Measurements from ENCODE around the gene SLC7A10.
"Not testable (repeated sequence)": the region's sequence is repeated elsewhere in the genome, so short reads cannot be mapped to it uniquely, and the experiment has no call there.

Gene SLC7A10

DNA sequence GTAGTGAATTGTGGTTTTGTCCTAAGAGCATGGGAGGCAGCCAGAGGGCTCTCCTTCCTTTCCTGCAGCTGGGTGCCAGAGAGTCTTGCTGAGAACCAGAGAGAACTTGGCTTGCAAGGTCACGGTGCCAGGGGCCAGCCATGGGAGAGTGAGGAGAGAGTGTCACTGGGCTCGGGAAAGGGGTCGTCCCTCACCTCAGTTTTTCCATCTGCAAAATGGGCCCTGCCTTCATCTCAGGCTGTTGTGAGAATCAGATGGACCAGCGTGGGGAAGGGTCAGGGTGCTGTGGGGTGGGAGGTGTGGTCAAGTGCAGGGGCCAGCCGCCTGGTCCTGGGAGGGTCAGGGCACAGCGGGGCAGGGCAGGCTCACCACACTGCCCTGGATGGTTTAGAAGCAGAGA lies 24.2 kb downstream of the SLC7A10 start:
- no peak for DNase-seq (ENCODE audit: low read depth)

DNA sequence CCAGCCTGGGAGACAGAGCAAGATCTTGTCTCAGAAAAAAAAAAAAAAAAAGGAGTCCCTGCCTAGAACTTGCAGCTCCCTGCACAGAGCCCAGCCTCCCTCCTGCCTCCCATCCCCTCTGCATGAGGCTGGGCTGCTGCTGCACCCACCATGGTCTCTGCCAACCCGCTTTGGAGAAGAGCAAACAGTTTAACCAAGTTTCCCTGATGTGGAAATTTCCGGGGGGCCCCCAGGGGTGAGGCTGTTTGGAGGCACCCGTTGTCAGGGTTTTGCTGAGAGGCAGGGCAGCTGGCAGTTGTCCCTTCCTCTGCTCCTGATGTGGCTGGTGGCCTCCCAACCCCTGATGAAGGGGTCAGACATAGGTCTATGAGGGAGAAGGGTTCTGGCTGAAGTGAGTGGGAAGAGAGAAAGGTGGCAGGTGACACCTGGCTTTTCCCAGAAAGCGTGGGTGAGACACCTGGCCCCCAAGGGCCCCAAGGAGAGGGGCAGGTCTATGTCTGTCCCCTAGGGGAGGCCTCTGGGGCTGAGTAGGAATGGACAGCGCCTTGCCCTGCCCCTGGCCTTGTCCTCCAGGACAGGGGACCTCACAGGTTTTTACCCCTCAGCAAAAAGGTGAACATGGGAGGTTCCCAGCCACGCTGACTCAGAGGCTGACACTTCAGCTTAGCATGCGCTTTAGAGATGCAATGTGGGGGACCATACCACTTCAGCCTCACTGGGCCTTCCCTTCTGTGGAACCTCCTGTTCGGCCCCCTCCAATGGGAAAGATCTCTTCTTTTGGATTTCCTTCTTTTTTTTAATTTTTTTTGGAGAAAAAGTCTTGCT lies 26.0 kb downstream of the SLC7A10 start:
- no peak for DNase-seq (ENCODE audit: low read depth)

DNA sequence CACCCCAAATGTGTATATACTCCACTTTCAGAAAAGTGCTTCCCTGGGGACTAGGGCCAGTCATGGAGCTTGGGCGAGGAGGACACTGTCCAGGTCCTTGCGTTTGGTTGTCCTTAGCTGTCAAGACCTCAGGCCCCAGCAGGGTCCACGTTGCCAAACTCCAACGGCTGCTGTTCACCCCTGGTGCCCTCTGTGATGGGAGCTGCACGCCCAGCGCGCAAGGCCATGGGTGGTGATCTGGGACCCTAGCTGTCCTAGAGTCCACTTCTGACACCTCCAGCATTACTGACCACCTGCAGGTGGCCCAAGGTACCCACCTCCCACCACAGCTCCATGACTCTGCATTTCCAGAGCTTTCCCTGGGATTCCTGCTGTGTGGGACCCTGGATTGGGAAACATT lies 27.5 kb downstream of the SLC7A10 start:
- DNase-seq (ENCODE audit: low read depth), result no peak

DNA sequence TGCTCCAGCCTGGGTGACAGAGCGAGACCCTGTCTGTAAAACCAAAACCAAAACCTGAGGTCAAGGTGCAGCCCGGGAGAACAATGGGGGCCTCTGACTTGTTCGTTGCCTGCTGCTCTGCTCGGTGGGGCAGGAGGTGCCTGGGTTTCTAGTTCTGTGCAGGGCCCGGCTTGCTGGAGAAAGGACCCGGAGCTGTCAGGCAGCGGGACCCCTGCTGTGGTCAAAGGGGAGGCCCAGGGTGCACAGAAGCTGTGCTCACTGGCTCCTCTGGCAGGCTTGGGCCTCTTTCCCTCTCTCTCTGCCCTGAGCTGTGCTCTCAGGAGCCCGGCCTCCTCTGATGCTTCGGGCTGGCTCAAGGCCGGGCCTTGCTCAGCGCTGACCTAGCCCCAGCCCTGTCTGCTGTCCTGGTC lies 28.1 kb downstream of the SLC7A10 start:
- DNase-seq (ENCODE audit: low read depth), result no peak

DNA sequence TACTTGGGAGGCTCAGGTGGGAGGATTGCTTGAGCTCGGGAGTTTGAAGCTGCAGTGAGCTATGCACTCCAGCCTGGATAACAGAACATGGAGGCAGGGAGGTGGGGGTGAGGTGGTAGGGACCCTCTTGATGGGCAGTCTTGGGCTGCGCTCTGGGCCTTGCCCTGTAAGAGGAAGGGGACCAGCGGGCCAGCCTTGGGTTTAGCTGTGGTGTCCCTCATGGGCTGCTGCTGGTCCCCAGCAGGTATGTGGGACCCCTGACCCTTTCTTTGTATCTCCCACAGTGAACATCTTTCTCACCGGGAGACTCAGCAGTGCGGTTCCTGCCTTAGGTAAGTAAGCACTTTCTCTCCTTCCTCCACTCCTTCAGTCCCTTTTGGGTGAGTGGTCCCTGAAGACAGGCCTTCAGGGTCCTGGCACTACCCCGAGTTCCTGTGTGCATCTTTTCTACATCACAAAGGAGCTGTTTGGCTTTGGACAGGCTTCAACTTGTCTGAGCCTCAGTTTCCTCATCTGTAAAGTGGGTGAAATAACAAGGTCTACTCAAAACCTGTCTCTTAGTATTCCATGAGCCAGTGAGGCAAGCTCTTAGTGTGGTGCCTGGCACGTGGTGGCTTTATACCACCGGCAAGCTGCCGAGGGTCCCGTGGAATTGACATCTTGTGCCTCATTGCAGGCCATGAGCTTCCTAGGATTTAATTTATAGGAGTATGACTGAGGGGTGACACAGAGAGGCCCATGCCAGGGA lies 29.0 kb downstream of the SLC7A10 start:
- no peak for DNase-seq (ENCODE audit: low read depth)

DNA sequence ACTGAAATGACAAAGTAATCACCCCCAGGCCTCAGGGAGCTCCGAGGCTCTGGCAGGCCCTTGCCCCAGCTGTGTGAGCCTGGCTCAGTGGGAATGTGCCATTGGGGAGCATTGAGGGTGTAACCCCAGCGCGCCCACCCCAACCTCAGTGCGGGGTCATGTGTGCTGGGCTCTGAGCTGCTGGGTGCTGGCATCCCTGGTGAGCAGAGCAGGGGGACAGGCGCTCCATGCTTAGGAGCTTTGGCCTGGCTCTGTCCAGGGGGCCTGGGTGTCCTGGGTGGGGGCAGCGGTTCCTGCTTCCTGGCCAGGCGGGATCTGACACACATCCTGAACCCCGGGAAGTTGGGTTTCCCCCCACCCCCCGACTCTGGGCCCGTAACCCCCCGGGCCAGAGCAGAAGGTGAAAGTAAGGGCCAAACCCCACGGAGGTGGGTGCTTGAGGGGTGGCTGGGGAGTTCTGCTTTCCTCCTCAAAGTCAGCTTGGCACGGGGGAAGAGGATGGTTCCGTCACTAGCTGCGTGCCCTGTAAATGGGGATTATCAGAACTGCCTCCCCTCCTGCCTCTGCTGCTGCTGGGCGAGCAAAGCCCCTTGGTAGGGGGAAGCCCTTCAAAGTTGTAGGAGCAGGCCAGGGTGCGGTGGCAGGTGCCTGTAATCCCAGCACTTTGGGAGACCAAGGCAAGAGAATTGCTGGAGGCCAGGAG lies 29.9 kb downstream of the SLC7A10 start:
- DNase-seq (ENCODE audit: low read depth), result no peak

DNA sequence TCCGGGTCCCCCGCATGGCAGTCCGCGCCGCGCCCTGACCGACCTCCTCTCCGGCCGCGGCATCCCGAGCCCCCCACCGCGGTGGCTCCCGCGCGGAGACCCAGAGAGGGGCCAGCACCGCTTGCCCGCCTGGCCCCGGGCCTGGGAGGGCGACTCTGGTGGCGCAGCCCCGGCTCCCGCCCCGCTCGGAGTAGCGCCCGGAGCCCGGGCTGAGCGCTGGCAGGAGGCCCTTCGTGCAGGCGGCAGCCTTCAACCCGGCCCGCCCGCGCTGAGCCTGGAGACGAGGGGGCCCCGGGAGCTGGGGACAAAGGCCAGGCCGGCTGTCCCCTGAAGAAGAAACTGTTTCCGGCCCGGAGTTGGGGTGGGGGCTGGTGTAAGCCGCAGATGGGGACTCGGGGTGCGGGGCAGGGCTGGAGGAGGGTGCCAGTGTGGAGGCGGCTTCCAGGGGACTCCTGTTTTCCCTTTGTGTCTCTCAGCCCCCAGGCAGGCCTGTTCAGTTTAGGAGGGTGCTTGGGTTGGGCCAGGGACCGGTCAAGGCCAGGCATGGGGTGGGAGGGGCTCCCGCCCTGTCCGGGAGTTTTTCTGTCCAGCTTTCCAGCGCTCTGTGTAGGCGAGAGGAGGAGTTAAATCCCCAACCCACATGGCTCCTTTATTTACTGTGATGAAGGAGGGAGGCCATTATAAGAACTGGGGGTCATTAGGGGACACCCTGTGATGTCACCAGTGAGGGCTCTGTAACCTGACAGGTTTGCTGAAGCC lies 30.6 kb downstream of the SLC7A10 start:
- no peak for DNase-seq (ENCODE audit: low read depth)

DNA sequence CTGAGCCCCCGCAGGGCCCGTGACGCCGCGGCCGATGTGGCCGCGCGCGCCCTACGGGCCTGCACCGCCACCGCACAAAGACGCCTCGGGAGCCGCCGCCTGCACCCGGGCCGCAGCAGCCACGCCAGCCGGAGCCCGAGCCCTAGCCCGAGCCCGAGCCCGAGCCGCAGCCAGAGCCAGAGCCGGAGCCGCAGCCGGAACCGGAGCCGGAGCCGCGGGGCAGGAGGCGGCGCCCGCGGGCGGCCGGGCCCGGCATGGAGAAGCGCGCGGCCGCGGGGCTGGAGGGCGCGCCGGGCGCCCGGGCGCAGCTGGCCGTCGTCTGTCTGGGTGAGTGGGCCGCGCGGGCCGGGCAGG lies 31.1 kb downstream of the SLC7A10 start:
- DNase-seq (ENCODE audit: low read depth), result no peak

DNA sequence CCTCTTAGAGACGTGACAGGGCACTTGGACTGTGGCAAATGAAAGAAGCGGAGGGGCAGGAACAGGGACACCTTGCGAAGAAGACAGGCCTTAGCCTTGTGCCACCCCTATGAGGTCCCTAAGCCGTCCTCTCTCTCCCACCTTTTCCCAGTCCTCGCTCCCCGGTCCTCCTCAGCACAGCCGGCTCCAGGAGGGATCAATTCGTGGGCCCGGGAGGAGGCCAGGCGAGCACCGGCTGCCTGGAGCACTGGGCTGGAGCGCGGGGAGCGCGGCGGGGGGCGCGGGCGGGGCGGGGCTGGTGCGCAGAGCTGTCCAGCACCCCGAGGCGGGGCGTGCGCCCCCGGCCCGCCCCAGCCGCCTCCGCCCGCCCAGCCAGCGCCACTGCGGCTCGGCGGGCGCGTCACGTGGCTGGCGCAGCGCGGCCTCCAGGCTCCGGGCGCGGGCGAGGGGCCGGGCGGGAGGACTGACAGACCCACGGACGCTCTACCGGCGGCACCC lies 31.7 kb downstream of the SLC7A10 start, which contains the start of gene LRP3:
LRP3 (plus strand) TSS at position 466 of the 498 bp plus-strand sequence. CDS start 456 bp downstream, outside the sequence.
- no peak for DNase-seq (ENCODE audit: low read depth)

DNA sequence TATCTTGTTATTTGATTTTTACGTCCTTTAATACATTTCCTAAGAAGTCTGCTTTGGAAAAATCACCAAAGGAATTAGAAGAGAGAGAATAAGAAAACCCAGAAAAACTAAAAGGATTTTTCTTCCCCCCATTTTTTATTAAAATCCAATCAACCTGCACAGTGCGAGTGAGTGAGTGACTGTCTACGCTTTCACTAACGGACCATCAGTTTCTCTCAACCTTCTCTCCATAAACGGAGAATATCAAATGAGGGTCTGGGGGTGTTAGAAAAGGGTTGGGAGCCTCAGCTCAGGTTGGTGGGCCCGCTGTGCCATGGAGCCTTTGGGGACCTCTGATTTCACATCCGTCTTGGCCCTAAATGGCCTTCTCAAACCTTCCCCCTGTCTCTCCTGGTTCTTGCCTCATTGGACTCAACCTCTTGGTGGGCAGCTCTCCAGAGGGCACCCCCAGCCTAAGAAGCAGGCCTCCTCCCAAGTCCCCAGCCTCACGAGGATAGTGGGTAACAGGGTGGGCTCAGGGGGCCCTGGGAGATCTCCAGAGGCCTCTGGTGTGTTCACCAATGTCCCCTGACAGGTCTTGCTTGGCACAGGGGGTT lies 32.3 kb downstream of the SLC7A10 start:
- no peak for DNase-seq (ENCODE audit: low read depth)

DNA sequence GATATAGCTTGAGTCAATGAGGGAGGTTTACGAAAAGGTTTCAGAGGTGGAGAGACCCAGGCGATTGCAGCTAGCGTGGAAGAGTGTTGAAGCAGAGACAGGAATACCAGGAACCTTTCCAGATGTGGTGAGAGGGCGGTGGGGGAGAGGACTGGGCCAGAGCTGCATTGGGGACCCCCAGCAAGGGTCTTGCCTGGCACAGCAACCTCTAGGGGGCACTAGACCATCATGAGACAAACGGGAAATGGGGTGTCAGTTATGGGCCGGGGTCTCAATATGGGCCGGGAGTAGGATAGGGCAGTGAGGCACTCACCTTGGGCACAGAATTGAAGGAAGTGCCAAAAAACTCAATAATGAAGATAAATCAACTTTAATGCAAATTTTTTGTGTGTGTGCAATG lies 33.6 kb downstream of the SLC7A10 start:
- no peak for DNase-seq (ENCODE audit: low read depth)

DNA sequence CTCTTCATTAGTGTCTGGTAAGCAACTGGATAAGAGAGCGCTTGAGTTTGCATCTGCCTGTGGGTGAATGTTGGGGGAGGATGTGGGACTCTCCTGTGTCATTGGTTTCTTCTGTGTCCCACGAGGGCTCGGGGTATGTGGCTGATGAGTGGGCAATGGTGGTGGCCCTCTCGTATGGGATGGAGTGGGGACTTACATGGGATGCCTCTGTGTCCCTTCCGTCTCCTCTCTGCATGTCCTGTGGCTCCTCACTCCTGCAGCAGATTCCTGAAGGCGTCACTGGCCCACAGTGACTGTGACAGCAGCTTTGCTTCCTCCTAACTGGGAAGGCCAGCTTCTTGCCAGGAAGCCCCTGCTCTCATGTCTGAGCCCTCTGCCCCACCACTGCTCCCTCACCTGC lies 34.1 kb downstream of the SLC7A10 start:
- no peak for DNase-seq (ENCODE audit: low read depth)

DNA sequence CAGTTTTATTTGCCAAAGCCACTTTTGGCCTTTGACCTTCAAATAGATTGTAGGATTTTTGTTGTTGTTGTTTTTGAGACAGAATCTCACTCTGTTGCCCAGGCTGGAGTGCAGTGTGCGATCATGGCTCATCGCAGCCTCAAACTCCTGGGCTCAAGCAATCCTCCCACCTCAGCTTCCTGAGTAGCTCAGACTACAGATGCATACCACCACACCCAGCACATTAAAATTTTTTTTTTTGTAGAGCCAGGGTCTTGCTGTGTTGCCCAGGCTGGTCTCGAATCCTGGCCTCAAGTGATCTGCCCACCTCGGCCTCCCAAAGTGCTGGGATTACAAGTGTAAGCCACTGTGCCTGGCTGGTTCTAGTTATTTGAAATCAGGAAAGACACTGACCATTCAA lies 34.6 kb downstream of the SLC7A10 start:
- not testable (repeated sequence) for DNase-seq (ENCODE audit: low read depth)

DNA sequence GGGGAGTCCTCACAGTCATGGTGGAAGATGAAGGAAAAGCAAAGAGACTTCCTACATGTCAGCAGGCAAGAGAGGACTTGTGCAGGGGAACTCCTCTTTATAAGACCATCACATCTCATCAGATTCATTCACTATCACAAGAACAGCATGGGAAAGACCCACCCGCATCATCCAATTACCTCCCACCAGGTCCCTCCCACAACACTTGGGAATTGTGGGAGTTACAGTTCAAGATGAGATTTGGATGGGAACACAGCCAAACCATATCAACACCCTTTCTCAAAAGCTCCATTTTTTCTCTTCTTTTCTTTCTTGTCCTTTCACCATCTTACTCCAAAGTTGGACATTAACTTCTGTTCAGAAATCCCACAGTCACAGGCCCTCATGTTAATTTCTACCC lies 36.2 kb downstream of the SLC7A10 start:
- DNase-seq (ENCODE audit: low read depth), result no peak

DNA sequence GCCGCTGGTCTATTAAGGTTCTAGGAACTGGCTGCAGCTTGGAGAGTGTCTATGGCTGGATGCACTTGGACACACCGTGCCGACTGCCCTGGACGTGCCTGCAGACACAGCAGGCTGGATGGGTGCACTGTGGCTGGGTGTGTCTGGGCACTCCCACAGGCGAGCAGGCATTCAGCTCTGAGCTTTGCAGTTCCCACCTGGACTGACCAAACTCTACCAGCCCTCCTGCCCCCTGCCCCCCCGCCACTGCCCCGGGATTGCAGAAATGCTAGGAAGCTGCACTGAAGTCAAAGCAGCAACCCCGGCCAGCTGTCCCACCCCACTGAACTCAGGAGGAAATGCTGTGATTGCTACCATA lies 38.5 kb downstream of the SLC7A10 start:
- no peak for DNase-seq (ENCODE audit: low read depth)

DNA sequence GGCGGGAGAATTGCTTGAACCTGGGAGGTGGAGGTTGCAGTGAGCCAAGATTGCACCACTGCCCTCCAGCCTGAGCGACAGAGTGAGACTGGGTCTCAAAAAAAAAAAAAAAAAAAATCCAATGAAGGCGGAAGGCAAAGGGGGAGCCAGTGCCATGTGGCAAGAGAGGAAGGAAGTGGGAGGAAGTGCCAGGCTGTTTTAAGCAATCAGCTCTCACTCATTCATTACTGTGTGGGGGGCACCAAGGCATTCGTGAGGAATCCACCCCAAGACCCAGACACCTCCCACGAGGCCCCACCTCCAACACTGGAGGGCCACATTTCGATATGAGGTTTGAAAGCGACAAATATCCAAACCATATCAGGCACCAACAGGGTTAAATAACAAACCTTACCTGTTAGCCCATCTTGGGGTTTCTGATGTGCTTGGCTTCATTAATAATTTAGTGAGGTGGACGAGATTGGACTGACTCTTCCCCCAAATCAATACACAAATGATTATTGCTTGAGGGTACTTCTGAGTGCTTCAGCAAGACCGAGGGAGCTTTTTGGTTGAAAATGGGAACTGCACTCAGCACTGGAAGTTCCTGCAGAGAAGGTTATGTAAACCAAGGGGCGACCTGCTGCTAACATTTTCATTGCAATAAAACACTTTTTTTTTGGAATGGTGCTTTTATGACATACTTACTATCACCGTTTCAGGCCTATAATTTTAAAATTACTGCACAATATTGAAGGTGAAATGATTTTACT lies 39.0 kb downstream of the SLC7A10 start:
- DNase-seq (ENCODE audit: low read depth), result no peak

DNA sequence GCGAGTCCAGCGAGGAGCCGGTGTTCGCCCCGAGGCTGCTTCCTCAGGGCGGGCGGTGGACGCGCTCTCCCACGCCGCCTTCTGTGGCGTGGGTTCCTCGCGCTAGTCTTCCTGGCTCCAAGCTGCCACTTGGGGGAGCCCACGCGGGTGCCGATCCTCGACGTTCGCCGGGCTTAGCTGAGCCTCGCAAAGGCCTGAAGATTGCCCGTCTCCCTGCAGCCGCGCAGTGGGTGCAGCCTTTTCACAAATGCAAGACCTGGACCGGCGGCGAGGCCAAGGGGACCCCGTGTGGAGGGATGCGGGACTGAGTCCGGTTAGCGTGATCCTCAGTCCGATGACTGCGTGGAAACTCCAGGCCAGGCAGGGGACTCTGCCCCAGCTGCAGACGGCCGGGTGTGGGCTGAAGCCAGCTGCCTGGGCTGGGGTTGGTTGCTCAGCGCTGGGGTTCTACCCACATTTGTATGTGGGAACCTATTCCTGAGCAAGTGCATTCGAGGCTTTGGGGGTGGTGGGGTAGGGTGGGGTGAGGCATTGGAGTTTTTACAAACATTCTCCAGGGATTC lies 48.2 kb downstream of the SLC7A10 start:
- DNase-seq (ENCODE audit: low read depth), result no peak

DNA sequence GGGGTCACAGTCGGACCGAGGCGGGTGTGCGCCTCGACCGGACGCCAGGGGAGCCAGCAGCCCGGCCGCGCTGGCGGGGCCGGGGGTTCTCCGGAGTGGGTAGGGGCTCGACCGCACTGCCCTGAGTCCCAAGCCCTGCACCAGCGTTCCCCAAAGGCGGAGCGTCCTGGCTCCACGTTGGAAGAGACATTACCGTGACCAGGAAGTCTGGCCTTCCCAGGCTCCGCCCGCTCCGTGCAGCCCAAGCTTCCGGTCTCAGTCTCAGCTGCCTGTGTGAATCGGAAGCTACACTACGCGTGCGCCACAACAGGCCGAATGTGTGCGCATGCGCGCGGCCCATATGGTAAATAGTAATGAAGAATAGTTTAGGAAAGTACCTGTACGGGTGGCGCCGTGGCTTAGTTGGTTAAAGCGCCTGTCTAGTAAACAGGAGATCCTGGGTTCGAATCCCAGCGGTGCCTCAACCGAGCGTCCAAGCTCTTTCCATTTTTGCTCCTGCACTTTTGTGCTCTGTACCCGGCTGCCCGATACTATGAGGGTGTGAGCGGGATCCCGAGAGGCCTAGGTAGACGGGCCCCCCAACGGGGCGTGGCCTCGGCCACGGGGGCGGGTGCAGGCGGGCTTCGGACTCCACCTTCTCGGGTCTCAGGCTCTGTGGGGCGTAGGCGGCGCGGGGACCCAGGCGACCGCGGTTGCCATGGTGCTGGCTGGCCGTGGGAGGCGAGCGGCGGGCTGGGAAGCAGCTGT lies 48.8 kb downstream of the SLC7A10 start:
- peak; percentile 98 for DNase-seq (ENCODE audit: low read depth)

DNA sequence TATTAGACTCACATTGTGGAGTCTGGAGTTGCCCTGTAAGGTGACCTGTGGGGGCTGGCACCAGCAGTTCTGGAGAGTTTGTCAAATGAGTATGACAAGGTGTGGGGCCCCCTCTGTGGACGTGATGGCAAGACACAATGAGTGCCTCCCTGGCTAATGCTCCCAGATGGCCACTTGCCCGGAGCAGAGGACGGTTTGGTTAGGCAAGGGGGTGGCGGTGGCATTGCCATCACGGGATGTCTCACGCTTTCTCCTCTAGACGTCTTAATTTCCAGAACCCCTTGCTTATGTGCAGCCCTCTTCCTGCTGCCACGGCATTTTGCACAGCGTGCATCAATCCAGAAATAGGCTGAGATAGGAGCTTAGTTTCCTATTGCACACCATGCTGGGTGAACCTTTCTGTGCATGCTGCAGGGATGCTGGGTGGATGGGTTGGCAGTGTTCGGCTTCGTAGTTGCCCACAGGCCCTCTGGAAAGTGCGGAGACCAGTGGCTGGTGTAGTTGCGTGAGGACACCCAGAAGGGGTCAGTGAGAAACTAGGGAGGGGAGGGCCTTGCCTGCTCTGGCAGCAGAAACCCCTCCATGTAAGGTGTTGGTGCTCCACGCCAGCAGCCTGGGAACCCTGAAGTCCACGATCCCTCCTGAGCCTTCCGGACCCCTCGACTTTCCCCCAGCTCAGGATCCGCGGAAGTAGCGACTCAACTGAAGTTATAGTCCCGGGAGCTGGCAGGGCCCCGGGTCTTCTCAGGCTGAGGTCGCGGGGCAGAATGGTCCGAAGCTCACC lies 49.6 kb downstream of the SLC7A10 start:
- DNase-seq (ENCODE audit: low read depth), result no peak

Measured in stimulated activated CD8-positive, alpha-beta memory T cell treated with anti-CD3 and anti-CD28 coated beads, Interleukin-12 subunit alpha, Interleukin-12 subunit beta, amount 100 ng/mL, for 4 hours (primary cell).